Neural progenitor cell (in vitro differentiated cells): Measurements from ENCODE around the gene MMD. TPM values are rescaled to one million over a fixed set of nuclear protein-coding genes. Genes with fewer than 3 reads are reported as not detected.

Experiments
- DNase-seq: peaks from one replicate; pipeline ENCODE4 v3.0.0-alpha.2; 2016; ENCODE audit warnings: low spot score
- H2AFZ ChIP-seq: fragments of 200-600 bp; sonication (generic); replicated peaks from 2 replicates; pipeline ENCODE4 v1.6.1; 2016; ENCODE audit warnings: antibody characterized with exemption
- H3F3A ChIP-seq: fragments of 200-600 bp; sonication (generic); 2 replicates; pipeline ENCODE4 v1.6.1; 2016; ENCODE audit warnings: antibody characterized with exemption, low read depth
- H3K27ac ChIP-seq: fragments of 200-600 bp; sonication (generic); 2 replicates; pipeline ENCODE4 v1.5.1; 2016; ENCODE audit warnings: mild to moderate bottlenecking
- H3K27me3 ChIP-seq: fragments of 200-600 bp; sonication (generic); 2 replicates; pipeline ENCODE4 v1.6.1; 2016; ENCODE audit warnings: mild to moderate bottlenecking, moderate library complexity
- H3K36me3 ChIP-seq: fragments of 200-600 bp; sonication (generic); 2 replicates; pipeline ENCODE4 v1.5.1; 2016
- H3K4me1 ChIP-seq: fragments of 200-600 bp; sonication (generic); 2 replicates; pipeline ENCODE4 v1.6.1; 2016; ENCODE audit warnings: mixed run types
- H3K4me2 ChIP-seq: fragments of 200-600 bp; sonication (generic); 2 replicates; pipeline ENCODE4 v1.6.1; 2016
- H3K4me3 ChIP-seq: fragments of 200-600 bp; sonication (generic); 2 replicates; pipeline ENCODE4 v1.5.1; 2016
- H3K79me2 ChIP-seq: fragments of 200-600 bp; sonication (generic); 2 replicates; pipeline ENCODE4 v1.6.1; 2016; ENCODE audit warnings: low read depth
- H3K9ac ChIP-seq: fragments of 200-600 bp; sonication (generic); 2 replicates; pipeline ENCODE4 v1.6.1; 2016
- H3K9me3 ChIP-seq: fragments of 200-600 bp; sonication (generic); 2 replicates; pipeline ENCODE4 v1.5.1; 2016; ENCODE audit warnings: low read depth
- H4K20me1 ChIP-seq: fragments of 200-600 bp; sonication (generic); 2 replicates; pipeline ENCODE4 v1.6.1; 2016; ENCODE audit warnings: low read depth
- H3K27ac Mint-ChIP-seq: 3 replicates; pipeline ENCODE4 v1.8.0; 2021; ENCODE audit warnings: mixed read lengths
- H3K27me3 Mint-ChIP-seq: 2 replicates; pipeline ENCODE4 v1.8.0; 2022; ENCODE audit warnings: low read depth, mild to moderate bottlenecking, inconsistent platforms, moderate library complexity, mixed read lengths; ENCODE audit not compliant: insufficient read depth
- H3K36me3 Mint-ChIP-seq: 3 replicates; pipeline ENCODE4 v1.8.0; 2021; ENCODE audit warnings: mixed read lengths
- H3K4me1 Mint-ChIP-seq: 3 replicates; pipeline ENCODE4 v1.8.0; 2021; ENCODE audit warnings: mixed read lengths
- H3K4me3 Mint-ChIP-seq: 3 replicates; pipeline ENCODE4 v1.8.0; 2021; ENCODE audit warnings: mild to moderate bottlenecking, moderate library complexity, mixed read lengths
- H3K9me3 Mint-ChIP-seq: 3 replicates; pipeline ENCODE4 v1.8.0; 2020; ENCODE audit warnings: mixed read lengths
- EZH2 ChIP-seq: fragments of 200-600 bp; sonication (generic); IDR thresholded peaks from 2 replicates; pipeline ENCODE4 v1.6.1; 2017; ENCODE audit warnings: antibody characterized with exemption, mild to moderate bottlenecking, moderate library complexity
- EZH2phosphoT487 ChIP-seq: fragments of 200-600 bp; sonication (generic); IDR thresholded peaks from 2 replicates; pipeline ENCODE4 v1.6.1; 2017; ENCODE audit warnings: antibody characterized with exemption
- total RNA-seq: library from RNA; depleted of rRNA; stranded (reverse); fragments of >200 nt; gene quantifications from 2 replicates; pipeline ENCODE4 v1.2.3, GENCODE V29; 2015; ENCODE audit warnings: low replicate concordance
- TF ChIP-seq, protein P1 (sequence below): fragments of 200-600 bp; sonication (generic); IDR thresholded peaks from 2 replicates; pipeline ENCODE4 v1.5.1; 2017; ENCODE audit warnings: antibody characterized with exemption, mild to moderate bottlenecking

MMD gene
- total RNA-seq, 1 donor from 2014 or later: 122 TPM

DNA sequence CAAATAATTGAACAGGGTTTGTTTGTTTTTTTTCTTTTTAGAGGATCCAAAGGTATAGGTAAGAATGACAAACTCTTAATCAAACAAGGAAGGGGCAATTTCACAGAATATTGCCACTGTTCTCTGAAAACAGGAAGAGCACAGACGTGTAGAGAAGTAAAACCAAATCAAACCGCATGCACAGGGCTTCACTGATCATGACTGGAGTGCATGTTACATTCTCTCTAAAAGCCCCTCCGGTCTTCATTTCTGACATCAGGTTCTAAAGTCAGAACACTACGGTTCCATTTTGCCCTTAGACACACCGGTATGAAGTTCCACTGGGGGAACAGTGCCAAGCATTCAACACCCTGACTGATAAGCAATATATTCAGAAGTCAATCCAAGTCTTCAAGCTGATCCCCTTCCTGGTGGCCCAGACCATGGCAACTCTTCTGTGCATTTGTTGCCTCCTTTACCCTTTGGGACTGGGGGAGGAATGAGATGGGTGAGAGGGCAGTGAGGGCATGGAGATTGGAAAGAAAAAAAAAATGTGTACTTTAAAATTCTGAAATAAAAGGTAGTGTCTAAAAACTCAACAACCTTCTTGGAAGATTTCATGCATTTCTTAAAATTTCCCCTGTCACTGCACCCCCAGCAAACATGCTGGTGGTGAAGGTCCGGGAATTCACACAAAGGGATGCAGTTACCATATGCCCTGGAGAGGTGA is 1.4 kb downstream of the MMD start:
- peak overlapping the region; percentile 86 for H3K27ac Mint-ChIP-seq
- H3K27ac ChIP-seq: no peak overlapping the region
- H2AFZ ChIP-seq: no peak overlapping the region

DNA sequence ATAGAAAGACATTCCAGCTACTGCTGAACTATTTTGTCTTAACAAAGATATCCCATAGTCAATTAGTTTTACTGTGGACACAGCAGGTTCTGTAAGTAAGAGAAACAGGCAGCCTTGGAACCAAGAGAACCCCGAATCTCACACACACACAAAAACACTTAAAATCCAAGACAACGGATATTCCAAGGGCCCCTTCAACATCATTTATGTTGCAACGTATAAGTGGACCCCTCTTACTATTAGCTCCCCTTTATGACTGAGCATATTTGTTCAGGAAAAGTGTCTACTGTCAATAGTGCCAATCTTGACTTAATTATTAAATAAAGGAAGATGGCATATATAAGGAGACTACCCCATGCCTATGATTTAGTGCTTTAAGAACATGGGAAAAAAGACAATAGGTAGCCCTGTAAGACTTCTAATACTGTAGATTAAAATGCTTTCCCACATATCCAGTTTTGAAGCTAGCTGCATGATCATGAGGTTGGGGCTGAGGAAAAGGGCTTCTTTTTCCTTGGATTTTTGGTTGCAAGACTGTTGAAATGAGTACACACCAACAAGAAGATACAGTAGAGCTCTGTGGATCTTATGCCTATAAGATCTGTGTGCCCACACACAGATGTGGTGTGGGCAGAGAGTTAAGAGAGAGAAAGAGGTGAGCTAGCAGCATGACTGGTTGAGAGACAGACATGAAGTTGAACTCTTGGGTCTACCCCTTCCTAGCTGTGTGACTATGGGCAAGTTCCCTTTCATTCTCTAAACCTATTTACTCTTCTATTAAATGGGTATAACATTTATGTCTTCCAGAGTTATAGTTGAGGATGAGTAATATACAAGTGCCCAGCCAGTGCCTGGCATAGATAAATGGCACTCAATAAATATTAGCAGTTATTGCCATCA is 3.0 kb downstream of the MMD start:
- Histone ChIP-seq H3K4me2 (no peak overlapping the region), H3K36me3 (peaks cover 4% of the 10 kb centered on the region), H3K4me3 (no peak overlapping the region), H2AFZ (no peak overlapping the region), H3K79me2 (peaks cover 73% of the 10 kb centered on the region), H3K27ac (no peak overlapping the region), H3K4me1 (peaks cover 19% of the 10 kb centered on the region), H3K27me3 (no peaks in the 10 kb centered on the region), H3K9ac (no peak overlapping the region), H3K9me3 (no peaks in the 10 kb centered on the region), H3F3A (no peaks in the 10 kb centered on the region), H4K20me1 (peaks cover 18% of the 10 kb centered on the region)
- peaks cover 2% of the 10 kb centered on the region for H3K27me3 Mint-ChIP-seq
- peaks cover 38% of the 10 kb centered on the region for H3K36me3 Mint-ChIP-seq
- H3K27ac Mint-ChIP-seq: no peak overlapping the region
- peaks cover 16% of the 10 kb centered on the region for H3K4me1 Mint-ChIP-seq
- peaks cover 16% of the 10 kb centered on the region for H3K9me3 Mint-ChIP-seq
- DNase-seq: no peak
- H3K4me3 Mint-ChIP-seq: no peak overlapping the region
- no peak for TF ChIP-seq EZH2
- TF ChIP-seq, protein P1, sequence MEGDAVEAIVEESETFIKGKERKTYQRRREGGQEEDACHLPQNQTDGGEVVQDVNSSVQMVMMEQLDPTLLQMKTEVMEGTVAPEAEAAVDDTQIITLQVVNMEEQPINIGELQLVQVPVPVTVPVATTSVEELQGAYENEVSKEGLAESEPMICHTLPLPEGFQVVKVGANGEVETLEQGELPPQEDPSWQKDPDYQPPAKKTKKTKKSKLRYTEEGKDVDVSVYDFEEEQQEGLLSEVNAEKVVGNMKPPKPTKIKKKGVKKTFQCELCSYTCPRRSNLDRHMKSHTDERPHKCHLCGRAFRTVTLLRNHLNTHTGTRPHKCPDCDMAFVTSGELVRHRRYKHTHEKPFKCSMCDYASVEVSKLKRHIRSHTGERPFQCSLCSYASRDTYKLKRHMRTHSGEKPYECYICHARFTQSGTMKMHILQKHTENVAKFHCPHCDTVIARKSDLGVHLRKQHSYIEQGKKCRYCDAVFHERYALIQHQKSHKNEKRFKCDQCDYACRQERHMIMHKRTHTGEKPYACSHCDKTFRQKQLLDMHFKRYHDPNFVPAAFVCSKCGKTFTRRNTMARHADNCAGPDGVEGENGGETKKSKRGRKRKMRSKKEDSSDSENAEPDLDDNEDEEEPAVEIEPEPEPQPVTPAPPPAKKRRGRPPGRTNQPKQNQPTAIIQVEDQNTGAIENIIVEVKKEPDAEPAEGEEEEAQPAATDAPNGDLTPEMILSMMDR: no peak

More for the DNA sequence above, 1.4 kb downstream of the MMD start:
- no peak overlapping the region for H3K9ac ChIP-seq
- Mint-ChIP-seq H3K27me3 (peaks cover 2% of the 10 kb centered on the region), H3K4me1 (peaks cover 13% of the 10 kb centered on the region), H3K36me3 (peaks cover 34% of the 10 kb centered on the region), H3K4me3 (peak overlapping the region; percentile 93), H3K9me3 (peaks cover 16% of the 10 kb centered on the region)
- H4K20me1 ChIP-seq: peaks cover 11% of the 10 kb centered on the region
- H3K9me3 ChIP-seq: no peaks in the 10 kb centered on the region
- H3K36me3 ChIP-seq: peaks cover 4% of the 10 kb centered on the region
- H3F3A ChIP-seq: no peaks in the 10 kb centered on the region
- peaks cover 61% of the 10 kb centered on the region for H3K79me2 ChIP-seq
- TF ChIP-seq, protein P1: no peak
- TF ChIP-seq EZH2: no peak
- TF ChIP-seq EZH2phosphoT487: no peak
- H3K4me3 ChIP-seq: peak overlapping the region; percentile 80
- H3K4me2 ChIP-seq: peak overlapping the region; percentile 94
- DNase-seq: no peak
- H3K27me3 ChIP-seq: no peaks in the 10 kb centered on the region
- peaks cover 13% of the 10 kb centered on the region for H3K4me1 ChIP-seq

DNA sequence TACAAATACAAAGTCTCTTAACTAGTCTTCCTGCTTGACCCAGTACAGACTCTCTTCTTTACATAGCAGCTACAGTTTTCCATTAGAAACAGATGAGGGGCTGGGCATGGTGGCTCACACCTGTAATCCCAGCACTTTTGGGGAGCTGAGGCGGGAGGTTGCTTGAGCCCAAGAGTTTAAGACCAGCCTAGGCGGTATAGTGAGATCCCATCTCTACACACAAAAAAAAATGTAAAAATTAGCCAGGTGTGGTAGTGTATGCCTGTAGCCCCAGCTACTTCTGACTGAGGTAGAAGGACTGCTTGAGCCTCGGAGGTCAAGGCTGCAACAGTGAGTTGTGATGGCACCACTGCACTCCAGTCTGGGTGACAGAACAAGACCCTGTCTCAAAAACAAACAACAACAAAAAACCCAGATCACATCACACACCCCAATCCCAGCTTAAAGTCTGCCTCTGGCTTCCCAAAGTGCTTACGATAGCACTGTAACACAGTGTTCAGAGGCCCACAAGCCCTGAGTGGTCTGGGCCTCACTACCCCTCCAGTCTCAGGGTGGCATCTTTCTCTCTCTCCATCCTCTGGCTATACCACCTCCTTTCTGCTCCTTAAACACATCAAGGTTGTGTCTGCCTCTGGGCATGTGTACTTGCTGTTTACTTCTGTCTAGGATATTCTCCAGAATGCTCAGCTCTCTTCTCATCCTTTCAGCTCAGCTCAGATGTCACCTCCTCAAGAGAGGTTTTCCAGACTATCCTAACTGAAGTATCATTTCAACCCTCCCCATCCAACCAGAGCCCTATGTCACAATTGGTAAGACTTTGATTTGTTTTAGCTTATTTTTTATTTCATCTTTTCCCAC is 4.0 kb downstream of the MMD start:
- Histone ChIP-seq H3K27ac (no peak overlapping the region), H3K36me3 (peaks cover 7% of the 10 kb centered on the region), H3K4me1 (peaks cover 19% of the 10 kb centered on the region), H4K20me1 (peaks cover 18% of the 10 kb centered on the region), H3F3A (no peaks in the 10 kb centered on the region), H3K9ac (no peak overlapping the region), H3K9me3 (no peaks in the 10 kb centered on the region), H2AFZ (no peak overlapping the region), H3K79me2 (peaks cover 73% of the 10 kb centered on the region), H3K27me3 (no peaks in the 10 kb centered on the region), H3K4me3 (no peak overlapping the region), H3K4me2 (no peak overlapping the region)
- H3K4me1 Mint-ChIP-seq: peaks cover 16% of the 10 kb centered on the region
- H3K27ac Mint-ChIP-seq: no peak overlapping the region
- H3K9me3 Mint-ChIP-seq: peaks cover 16% of the 10 kb centered on the region
- no peak overlapping the region for H3K4me3 Mint-ChIP-seq
- peaks cover 39% of the 10 kb centered on the region for H3K36me3 Mint-ChIP-seq
- no peak for DNase-seq
- TF ChIP-seq EZH2 (no peak), EZH2phosphoT487 (no peak)
- TF ChIP-seq, protein P1: no peak
- peaks cover 2% of the 10 kb centered on the region for H3K27me3 Mint-ChIP-seq
